GM21737 (cell line): ENCODE measurements around the gene BIRC5.

ENCODE experiments used
- ATAC-seq: cut with Tn5 transposase; IDR thresholded peaks from one replicate; pipeline ENCODE4 v1.9.1; 2021; ENCODE audit warnings: mild to moderate bottlenecking, moderate library complexity; ENCODE audit not compliant: unreplicated experiment

Gene BIRC5

GRCh38 chr17:78255029-78255656 is 41.1 kb downstream of the BIRC5 start:
- ATAC-seq: no peak

- ATAC-seq: no peak
Measured at GRCh38 chr17:78255953-78256706, 42.1 kb downstream of the BIRC5 start.

GRCh38 chr17:78256707-78257591 is 42.9 kb downstream of the BIRC5 start:
- ATAC-seq: no peak

- ATAC-seq: no peak
Measured at GRCh38 chr17:78257810-78258322, 43.8 kb downstream of the BIRC5 start.

- no peak for ATAC-seq
Measured at GRCh38 chr17:78258323-78259191, 44.5 kb downstream of the BIRC5 start.

GRCh38 chr17:78259192-78259554 is 45.1 kb downstream of the BIRC5 start:
- ATAC-seq: no peak

- ATAC-seq: no peak
Measured at GRCh38 chr17:78263063-78263735, 49.1 kb downstream of the BIRC5 start.

GRCh38 chr17:78263736-78264340 is 49.8 kb downstream of the BIRC5 start:
- no peak for ATAC-seq

GRCh38 chr17:78264590-78264989 is 50.5 kb downstream of the BIRC5 start:
- no peak for ATAC-seq

GRCh38 chr17:78265121-78265520 is 51.1 kb downstream of the BIRC5 start:
- ATAC-seq: no peak

- no peak for ATAC-seq
Measured at GRCh38 chr17:78266231-78266631, 52.2 kb downstream of the BIRC5 start.

GRCh38 chr17:78266771-78267170 is 52.7 kb downstream of the BIRC5 start:
- no peak for ATAC-seq

GRCh38 chr17:78267253-78268073 is 53.4 kb downstream of the BIRC5 start:
- ATAC-seq: no peak

- ATAC-seq: no peak
Measured at GRCh38 chr17:78268191-78268874, 54.3 kb downstream of the BIRC5 start.

- ATAC-seq: no peak
Measured at GRCh38 chr17:78268951-78269905, 55.2 kb downstream of the BIRC5 start.

GRCh38 chr17:78269955-78270381 is 55.9 kb downstream of the BIRC5 start:
- ATAC-seq: no peak
